ENCODE results near the gene COPZ2.

- TF ChIP-seq POLR2A (IDR thresholded peaks at IDR 0.05): no peak
- TF ChIP-seq CTCF (IDR thresholded peaks at IDR 0.05 in 8 of 11, conservative IDR thresholded peaks at IDR 0.05 in 3 of 11): no peak
- TF ChIP-seq POLR2AphosphoS5 (IDR thresholded peaks at IDR 0.05): no peak
These were observed 55.4 kb downstream of the COPZ2 start for GRCh38 chr17:47982091-47982617.

All from spleen (tissue), 7 donors.